GDM1 (cell line): Measurements from ENCODE around the gene STRC.
"Not testable (repeated sequence)": the region's sequence is repeated elsewhere in the genome, so short reads cannot be mapped to it uniquely, and the experiment has no call there.

Experiments used
- DNase-seq: peaks from one replicate; lab custom pipeline; 2025; lab: John Stamatoyannopoulos, UW

STRC gene

GRCh38 chr15:43563793-43564192 lies 54.8 kb downstream of the STRC start:
- not testable (repeated sequence) for DNase-seq

DNA sequence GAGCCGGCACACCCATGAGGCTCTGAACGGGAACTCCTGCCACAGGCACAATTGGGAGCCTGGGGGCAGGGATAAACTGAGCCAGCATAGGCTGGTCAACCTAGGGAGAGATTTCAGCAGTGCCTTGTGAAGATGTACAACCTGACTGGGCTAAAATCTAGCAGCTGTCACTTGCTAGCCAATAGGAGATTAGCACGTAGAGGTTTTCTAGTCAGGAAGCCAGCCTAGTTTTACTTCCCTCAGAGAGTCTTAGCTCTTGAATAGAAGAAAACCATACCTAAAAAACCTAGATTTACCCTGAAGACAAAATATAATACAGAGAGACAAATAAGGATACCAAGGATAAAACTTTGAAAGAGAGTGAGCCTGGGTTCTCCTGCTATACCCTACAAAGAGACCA lies 55.8 kb downstream of the STRC start:
- DNase-seq, result not testable (repeated sequence)

- DNase-seq, result no peak
These were observed 65.6 kb downstream of the STRC start for GRCh38 chr15:43552986-43553385.

DNA sequence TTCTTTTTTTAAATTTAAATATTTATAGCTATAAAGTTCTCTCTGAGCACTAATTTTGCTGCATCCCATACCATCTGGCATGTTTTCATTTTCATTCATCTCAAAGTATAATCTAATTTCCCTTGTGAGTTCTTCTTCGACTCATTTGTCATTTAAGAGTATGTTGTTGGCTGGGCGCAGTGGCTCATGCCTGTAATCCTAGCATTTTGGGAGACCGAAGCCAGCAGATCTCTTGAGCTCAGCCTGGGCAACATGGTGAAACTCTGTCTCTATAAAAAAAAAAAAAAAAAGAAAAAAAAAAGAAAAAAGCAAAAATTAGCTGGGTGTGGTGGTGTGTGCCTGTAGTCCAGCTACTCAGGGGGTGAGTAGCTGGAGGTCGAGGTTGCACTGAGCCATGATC lies 66.3 kb downstream of the STRC start:
- DNase-seq, result no peak

DNA sequence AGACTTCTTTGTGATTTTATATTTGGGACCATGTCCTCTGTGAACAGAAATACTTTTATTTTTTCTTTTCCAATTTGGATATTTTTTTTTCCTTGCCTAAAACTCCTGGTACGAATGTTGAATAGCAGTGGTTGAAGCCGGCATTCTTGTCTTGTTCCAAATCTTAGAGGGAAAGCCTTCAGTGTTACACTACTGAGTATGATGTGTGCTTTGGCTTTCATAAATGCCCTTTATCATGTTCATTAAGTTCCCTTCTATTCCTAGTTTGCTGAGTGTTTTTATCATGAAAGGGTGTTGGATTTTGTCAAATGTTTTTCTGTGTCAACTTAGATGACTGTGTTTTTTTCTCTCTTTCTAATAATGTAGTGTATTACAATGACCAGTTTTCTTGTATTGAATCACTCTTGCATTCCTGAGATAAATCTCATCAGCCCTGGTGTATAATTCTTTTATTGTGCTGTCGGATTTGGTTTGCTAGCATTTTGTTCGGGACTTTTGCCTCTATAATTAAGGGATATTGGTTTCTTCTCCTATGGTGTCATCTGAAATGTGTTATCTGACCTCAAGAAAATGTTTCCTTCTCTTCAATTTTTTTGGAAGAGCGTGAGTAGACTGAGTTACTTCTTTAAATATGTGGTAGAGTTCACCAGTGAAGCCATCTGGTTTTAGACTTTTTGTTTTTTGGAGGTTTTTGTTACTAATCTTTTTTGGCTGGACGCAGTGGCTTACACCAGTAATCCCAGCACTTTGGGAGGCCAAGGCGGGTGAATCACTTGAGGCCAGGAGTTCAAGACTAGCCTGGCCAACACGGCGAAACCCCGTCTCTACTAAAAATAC lies 67.9 kb downstream of the STRC start:
- DNase-seq, result no peak
